B cell (primary cell): ENCODE measurements around the gene CERS5. TPM values are rescaled to one million over a fixed set of nuclear protein-coding genes. Genes with fewer than 3 reads are reported as not detected.

Source experiments
- ATAC-seq: fragments of 200-7000 bp; cut with Tn5 transposase; one replicate; pipeline ENCODE4 v1.10.0; 2021; ENCODE audit warnings: low read depth, mild to moderate bottlenecking, moderate number of reproducible peaks, moderate library complexity
- CTCF ChIA-PET: fragments of 350-600 bp; sonication (Branson Sonifier 250); formaldehyde crosslinking; loops from one replicate; lab custom pipeline; 2021; ENCODE audit warnings: antibody characterized with exemption, inconsistent platforms; lab: Charles Lee
- POLR2A ChIA-PET: fragments of 350-600 bp; sonication (Branson Sonifier 250); formaldehyde crosslinking; loops from one replicate; lab custom pipeline; 2021; ENCODE audit warnings: antibody characterized with exemption; lab: Charles Lee
- DNase-seq: peaks from one replicate; pipeline ENCODE4 v3.0.0; 2013
- H2AFZ ChIP-seq: 2 replicates; pipeline ENCODE4 v1.6.1; 2012; ENCODE audit warnings: mild to moderate bottlenecking, low read depth, low read length; ENCODE audit not compliant: insufficient read depth, poor library complexity, severe bottlenecking
- H3K27ac ChIP-seq, 2 donors: 1 replicate in 1 of 2; 2 replicates in 1 of 2; pipeline ENCODE4 v1.5.1; 2012 to 2013; ENCODE audit warnings: low read length in 2 of 2, mild to moderate bottlenecking in 2 of 2, moderate library complexity in 1 of 2
- H3K27me3 ChIP-seq, 4 experiments: fragments of 200-600 bp in 1 of 4; sonication (generic) in 1 of 4; replicated peaks in 1 of 4; 1 replicate in 2 of 4; 2 replicates in 2 of 4; pipeline versions ENCODE4 v1.6.1 to v1.7.0; 2013 to 2016; ENCODE audit warnings: low read length in 3 of 4, mild to moderate bottlenecking in 2 of 4, mixed read lengths in 1 of 4, moderate library complexity in 1 of 4; ENCODE audit not compliant: insufficient read depth in 4 of 4, control insufficient read depth in 3 of 4; ENCODE audit errors: control extremely low read depth in 1 of 4
- H3K36me3 ChIP-seq, 2 experiments: replicated peaks in 1 of 2; 1 replicate in 1 of 2; 2 replicates in 1 of 2; pipeline versions ENCODE4 v1.6.1 to v1.7.1; 2013; ENCODE audit warnings: low read length in 1 of 2; ENCODE audit not compliant: insufficient read depth in 2 of 2, control insufficient read depth in 1 of 2; ENCODE audit errors: control extremely low read depth in 1 of 2, extremely low read depth in 1 of 2
- H3K4me1 ChIP-seq, 2 donors: fragments of 200-600 bp in 1 of 2; sonication (generic) in 1 of 2; 1 replicate in 1 of 2; 2 replicates in 1 of 2; pipeline versions ENCODE4 v1.5.1 to v1.6.1; 2013 to 2017; ENCODE audit warnings: low read length in 2 of 2; ENCODE audit not compliant: control insufficient read depth in 2 of 2, insufficient read depth in 2 of 2
- H3K4me2 ChIP-seq: replicated peaks from 2 replicates; pipeline ENCODE3; 2012; ENCODE audit warnings: mild to moderate bottlenecking, low read depth, low read length; ENCODE audit not compliant: poor library complexity, severe bottlenecking
- H3K4me3 ChIP-seq, 5 experiments: fragments of 200-600 bp in 1 of 5; sonication (generic) in 1 of 5; 1 replicate in 3 of 5; 2 replicates in 2 of 5; pipeline versions ENCODE4 v1.5.1 to v1.7.0; 2011 to 2016; ENCODE audit warnings: low read length in 4 of 5, mild to moderate bottlenecking in 4 of 5, low read depth in 2 of 5, control low read depth in 1 of 5, moderate library complexity in 1 of 5; ENCODE audit not compliant: insufficient read depth in 1 of 5; ENCODE audit errors: control extremely low read depth in 1 of 5, extremely low read depth in 1 of 5
- H3K79me2 ChIP-seq: fragments of 200-600 bp; sonication (generic); one replicate; pipeline ENCODE4 v1.6.0; 2016; ENCODE audit warnings: low read length; ENCODE audit not compliant: control insufficient read depth, insufficient read depth
- H3K9ac ChIP-seq: fragments of 200-600 bp; sonication (generic); 2 replicates; pipeline ENCODE4 v1.6.1; 2017; ENCODE audit warnings: mild to moderate bottlenecking, low read length, moderate library complexity
- H3K9me3 ChIP-seq, 3 donors: one replicate each; pipeline versions ENCODE4 v1.6.1 to v1.7.1; 2013; ENCODE audit warnings: low read length in 2 of 3; ENCODE audit not compliant: control insufficient read depth in 2 of 3, insufficient read depth in 1 of 3; ENCODE audit errors: control extremely low read depth in 1 of 3
- H4K20me1 ChIP-seq: 2 replicates; pipeline ENCODE4 v1.6.0; 2012; ENCODE audit warnings: mild to moderate bottlenecking, low read length; ENCODE audit not compliant: insufficient read depth, control insufficient read depth, poor library complexity, severe bottlenecking
- H3K27ac Mint-ChIP-seq: one replicate; pipeline ENCODE4 v1.8.0; 2021; ENCODE audit warnings: mixed read lengths
- H3K27me3 Mint-ChIP-seq: one replicate; pipeline ENCODE4 v1.8.0; 2021; ENCODE audit warnings: mixed read lengths
- H3K4me1 Mint-ChIP-seq: one replicate; pipeline ENCODE4 v1.8.0; 2021; ENCODE audit warnings: mixed read lengths
- H3K4me3 Mint-ChIP-seq: one replicate; pipeline ENCODE4 v1.8.0; 2021; ENCODE audit warnings: mixed read lengths
- H3K9me3 Mint-ChIP-seq: one replicate; pipeline ENCODE4 v1.8.0; 2022; ENCODE audit warnings: mixed read lengths; ENCODE audit not compliant: insufficient read depth
- CTCF ChIP-seq: fragments of 200-600 bp; IDR thresholded peaks from one replicate; pipeline ENCODE4 v1.8.0; 2022; ENCODE audit warnings: antibody characterized with exemption, mild to moderate bottlenecking
- EZH2 ChIP-seq: IDR thresholded peaks from 2 replicates; pipeline ENCODE4 v1.6.1; 2012; ENCODE audit warnings: borderline replicate concordance, low read depth, mild to moderate bottlenecking, moderate library complexity, low read length; ENCODE audit not compliant: insufficient read depth, poor library complexity, severe bottlenecking
- WGBS: methylation state at CpG from one replicate; pipeline ENCODE4 v1.1.5; 2013; ENCODE audit warnings: missing lambda C conversion rate; ENCODE audit not compliant: insufficient coverage; 5-methylcytosine and 5-hydroxymethylcytosine counted together
- intact Hi-C: fragments of 100-400 bp; cut with micrococcal nuclease; formaldehyde crosslinking; loops from one replicate; pipeline ENCODE4 v1.10.0; 2022
- polyA plus RNA-seq: library from polyadenylated mRNA; depleted of rRNA; stranded (reverse); fragments of >200 nt; gene quantifications from 2 replicates; pipeline ENCODE4 v1.2.3, GENCODE V29; 2012
- total RNA-seq, 2 donors: library from RNA; stranded (reverse); fragments of 120-200 nt in 1 of 2; gene quantifications; 1 replicate in 1 of 2; 2 replicates in 1 of 2; pipeline versions ENCODE4 v1.2.3 to v1.2.4, GENCODE V29; 2013 to 2022

Gene CERS5
- total and polyA plus RNA-seq, 2 donors (not counting 1 experiment from before 2014, with no cell fraction given): 32.3 to 72.0 TPM

- H3K9me3 ChIP-seq: no peaks in the 10 kb centered on the region
- peak overlapping the region in 4 of 5 experiments; percentile 40 to 58 (median 49) for H3K4me3 ChIP-seq
- H3K4me2 ChIP-seq: peak overlapping the region; percentile 86
- CTCF ChIA-PET: interaction anchor here (0.9 to 14.8 kb wide), 22 partner anchors 8 to 289 kb away, joined by 3 to 343 read pairs (median 6); partner anchors contain the start of genes CERS5, GPD1, LARP4 and NCKAP5L
- Mint-ChIP-seq H3K27ac (peak overlapping the region; percentile 98), H3K9me3 (no peaks in the 10 kb centered on the region), H3K4me1 (peaks cover 61% of the 10 kb centered on the region), H3K27me3 (no peaks in the 10 kb centered on the region), H3K4me3 (peak overlapping the region; percentile 96)
- intact Hi-C loops: loop anchor here (1.0 to 5.0 kb wide), 4 partner anchors 26 to 924 kb away; partner anchors contain the start of genes CERS5, RACGAP1, SMARCD1 and TUBA1A
- POLR2A ChIA-PET: interaction anchor here (0.5 to 4.3 kb wide), 8 partner anchors 13 to 1127 kb away, joined by 3 to 69 read pairs (median 6); partner anchors contain the start of genes CERS5, DAZAP2, RACGAP1 and SMARCD1
- WGBS: 16% methylated on average over 19 of the region's 19 CpGs
- H3K9ac ChIP-seq: peak overlapping the region; percentile 53
- peaks cover 43% of the 10 kb centered on the region for H3K79me2 ChIP-seq
- H3K36me3 ChIP-seq: peaks cover 0 to 20% of the 10 kb centered on the region in 2 experiments
- H4K20me1 ChIP-seq: peaks cover 20% of the 10 kb centered on the region
- H3K4me1 ChIP-seq: peaks cover 30 to 58% of the 10 kb centered on the region in 2 donors
- TF ChIP-seq CTCF (peak; percentile 95), EZH2 (no peak)
- peak overlapping the region; percentile 81 to 85 for H3K27ac ChIP-seq
- H3K27me3 ChIP-seq: no peaks in the 10 kb centered on the region
- H2AFZ ChIP-seq: peak overlapping the region; percentile 81
- ATAC-seq: no peak
- no peak for DNase-seq
Observed at GRCh38 chr12:50111395-50111692, 55.8 kb downstream of the CERS5 start.

- Histone ChIP-seq H3K4me2 (peak overlapping the region; percentile 86), H2AFZ (peak overlapping the region; percentile 81), H3K4me3 (peak overlapping the region in 4 of 5 experiments; percentile 40 to 58 (median 49)), H4K20me1 (peaks cover 15% of the 10 kb centered on the region), H3K4me1 (peaks cover 30 to 57% of the 10 kb centered on the region in 2 donors), H3K9ac (peak overlapping the region; percentile 53), H3K9me3 (no peaks in the 10 kb centered on the region), H3K36me3 (peaks cover 0 to 17% of the 10 kb centered on the region in 2 experiments), H3K27me3 (no peaks in the 10 kb centered on the region), H3K27ac (peak overlapping the region; percentile 81 to 85), H3K79me2 (peaks cover 38% of the 10 kb centered on the region)
- TF ChIP-seq EZH2: no peak
- no peak for TF ChIP-seq CTCF
- DNase-seq: peak; percentile 75
- intact Hi-C loops: loop anchor here (1.0 to 5.0 kb wide), 4 partner anchors 26 to 924 kb away; partner anchors contain the start of genes CERS5, RACGAP1, SMARCD1 and TUBA1A
- ChIA-PET CTCF (interaction anchor here (0.5 to 14.8 kb wide), 26 partner anchors 8 to 876 kb away, joined by 3 to 343 read pairs (median 6); partner anchors contain the start of genes CERS5, GPD1, LARP4 and NCKAP5L), POLR2A (interaction anchor here (0.5 to 4.3 kb wide), 12 partner anchors 13 to 1128 kb away, joined by 3 to 69 read pairs (median 4); partner anchors contain the start of genes CERS5, DAZAP2, RACGAP1 and SMARCD1)
- Mint-ChIP-seq H3K4me1 (peaks cover 58% of the 10 kb centered on the region), H3K9me3 (no peaks in the 10 kb centered on the region), H3K27me3 (no peaks in the 10 kb centered on the region), H3K4me3 (peak overlapping the region; percentile 96), H3K27ac (peak overlapping the region; percentile 98)
- ATAC-seq: peak; percentile 19
- WGBS: 0% methylated on average over 6 of the region's 7 CpGs
Observed at GRCh38 chr12:50110762-50111351, 56.3 kb downstream of the CERS5 start.
